ENCODE measurements around the gene CLK4. TPM values are rescaled to one million over a fixed set of nuclear protein-coding genes. Genes with fewer than 3 reads are reported as not detected.

The CLK4 gene
- total RNA-seq, 2 donors from 2014 or later, result 22.1 to 67.2 TPM

- DNase-seq (ENCODE audit: low spot score) (no peak), ATAC-seq (ENCODE audit: insufficient number of reproducible peaks, low FRiP score, low read depth) (no peak)
- no peaks in the 10 kb centered on the region for H3K9me3 ChIP-seq
- no peaks in the 10 kb centered on the region for H3K4me1 ChIP-seq (ENCODE audit: control insufficient read depth in 1 of 2, low read depth in 2 of 2)
- no peak for TF ChIP-seq CTCF (IDR thresholded peaks at IDR 0.05)
- H3K27ac ChIP-seq, result no peak overlapping the region
- H3K4me3 ChIP-seq, result no peak overlapping the region
- no peaks in the 10 kb centered on the region for H3K27me3 ChIP-seq (replicated peaks; ENCODE audit: insufficient read depth)
- no peaks in the 10 kb centered on the region for H3K36me3 ChIP-seq
Observed at GRCh38 chr5:178649580-178649979, 22.7 kb upstream of the CLK4 start.

GRCh38 chr5:178644826-178645545, 18.1 kb upstream of the CLK4 start:
- Histone ChIP-seq H3K4me3 (no peak overlapping the region), H3K27ac (no peak overlapping the region), H3K9me3 (peaks cover 3% of the 10 kb centered on the region), H3K27me3 (replicated peaks; ENCODE audit: insufficient read depth) (no peaks in the 10 kb centered on the region), H3K4me1 (ENCODE audit: control insufficient read depth in 1 of 2, low read depth in 2 of 2) (no peaks in the 10 kb centered on the region), H3K36me3 (no peaks in the 10 kb centered on the region)
- DNase-seq (ENCODE audit: low spot score) (no peak), ATAC-seq (ENCODE audit: insufficient number of reproducible peaks, low FRiP score, low read depth) (no peak)
- TF ChIP-seq CTCF (IDR thresholded peaks at IDR 0.05), result no peak

GRCh38 chr5:178642351-178642909, 15.6 kb upstream of the CLK4 start:
- Histone ChIP-seq H3K27ac (no peak overlapping the region), H3K4me3 (no peak overlapping the region), H3K9me3 (peaks cover 3% of the 10 kb centered on the region), H3K4me1 (ENCODE audit: control insufficient read depth in 1 of 2, low read depth in 2 of 2) (no peaks in the 10 kb centered on the region), H3K27me3 (replicated peaks; ENCODE audit: insufficient read depth) (no peaks in the 10 kb centered on the region), H3K36me3 (no peaks in the 10 kb centered on the region)
- DNase-seq (ENCODE audit: low spot score) (no peak), ATAC-seq (ENCODE audit: insufficient number of reproducible peaks, low FRiP score, low read depth) (no peak)
- TF ChIP-seq CTCF (IDR thresholded peaks at IDR 0.05), result no peak

- DNase-seq (ENCODE audit: low spot score) (no peak), ATAC-seq (ENCODE audit: insufficient number of reproducible peaks, low FRiP score, low read depth) (no peak)
- Histone ChIP-seq H3K9me3 (peaks cover 3% of the 10 kb centered on the region), H3K4me1 (ENCODE audit: control insufficient read depth in 1 of 2, low read depth in 2 of 2) (no peaks in the 10 kb centered on the region), H3K36me3 (no peaks in the 10 kb centered on the region), H3K4me3 (no peak overlapping the region), H3K27ac (no peak overlapping the region), H3K27me3 (replicated peaks; ENCODE audit: insufficient read depth) (no peaks in the 10 kb centered on the region)
- no peak for TF ChIP-seq CTCF (IDR thresholded peaks at IDR 0.05)
Observed at GRCh38 chr5:178641711-178642110, 14.9 kb upstream of the CLK4 start.

GRCh38 chr5:178640331-178641045, 13.6 kb upstream of the CLK4 start:
- H3K4me3 ChIP-seq, result no peak overlapping the region
- peaks cover 3% of the 10 kb centered on the region for H3K9me3 ChIP-seq
- ATAC-seq (ENCODE audit: insufficient number of reproducible peaks, low FRiP score, low read depth), result no peak
- no peaks in the 10 kb centered on the region for H3K36me3 ChIP-seq
- H3K27ac ChIP-seq, result no peak overlapping the region
- no peak for DNase-seq (ENCODE audit: low spot score)
- H3K27me3 ChIP-seq (replicated peaks; ENCODE audit: insufficient read depth), result no peaks in the 10 kb centered on the region
- TF ChIP-seq CTCF (IDR thresholded peaks at IDR 0.05), result no peak
- no peaks in the 10 kb centered on the region for H3K4me1 ChIP-seq (ENCODE audit: control insufficient read depth in 1 of 2, low read depth in 2 of 2)
